Duodenal mucosa (tissue), 2 donors: ENCODE results near the gene FAM13B.

ENCODE experiments used
- H3K27ac ChIP-seq: one replicate; pipeline ENCODE4 v1.7.0; 2013; ENCODE audit warnings: low read depth, low read length
- H3K27me3 ChIP-seq, 2 donors: one replicate each; pipeline ENCODE4 v1.7.0; 2013; ENCODE audit warnings: low read length in 2 of 2, control low read depth in 1 of 2; ENCODE audit not compliant: insufficient read depth in 2 of 2, control insufficient read depth in 1 of 2
- H3K36me3 ChIP-seq, 2 donors: one replicate each; pipeline ENCODE4 v1.7.0; 2013; ENCODE audit warnings: low read length in 2 of 2, control low read depth in 1 of 2; ENCODE audit not compliant: insufficient read depth in 2 of 2, control insufficient read depth in 1 of 2
- H3K4me1 ChIP-seq, 2 donors: one replicate each; pipeline ENCODE4 v1.7.0; 2013; ENCODE audit warnings: low read length in 2 of 2, control low read depth in 1 of 2; ENCODE audit not compliant: insufficient read depth in 2 of 2, control insufficient read depth in 1 of 2
- H3K4me3 ChIP-seq, 2 donors: one replicate each; pipeline ENCODE4 v1.7.0; 2013; ENCODE audit warnings: low read length in 2 of 2, low read depth in 1 of 2
- H3K9ac ChIP-seq, 2 donors: one replicate each; pipeline ENCODE4 v1.7.0; 2013; ENCODE audit warnings: low read length in 2 of 2, low read depth in 1 of 2
- H3K9me3 ChIP-seq, 2 donors: one replicate each; pipeline ENCODE4 v1.7.0; 2013; ENCODE audit warnings: low read length in 2 of 2, control low read depth in 1 of 2; ENCODE audit not compliant: control insufficient read depth in 1 of 2

Gene FAM13B

GRCh38 chr5:137888863-137889759 is 143.8 kb downstream of the FAM13B start, which contains the start of gene PKD2L2:
Gene PKD2L2, plus strand, starts transcription at chr5:137889457. Its CDS starts 35 bp downstream, at chr5:137889492.
- H3K36me3 ChIP-seq = no peaks in the 10 kb centered on the region
- H3K4me3 ChIP-seq = peak within 1 kb of the TSS; percentile 72 to 73
- H3K9me3 ChIP-seq = no peaks in the 10 kb centered on the region
- peak within 1 kb of the TSS; percentile 70 to 73 for H3K9ac ChIP-seq
- H3K4me1 ChIP-seq = peaks cover 0 to 4% of the 10 kb centered on the region in 2 donors
- peak within 1 kb of the TSS; percentile 73 for H3K27ac ChIP-seq
- H3K27me3 ChIP-seq = no peaks in the 10 kb centered on the region

GRCh38 chr5:137888466-137888862 is 144.4 kb downstream of the FAM13B start:
- no peaks in the 10 kb centered on the region for H3K36me3 ChIP-seq
- peaks cover 0 to 4% of the 10 kb centered on the region in 2 donors for H3K4me1 ChIP-seq
- peak overlapping the region; percentile 72 to 73 for H3K4me3 ChIP-seq
- H3K27me3 ChIP-seq = no peaks in the 10 kb centered on the region
- no peaks in the 10 kb centered on the region for H3K9me3 ChIP-seq
- peak overlapping the region; percentile 70 to 73 for H3K9ac ChIP-seq
- H3K27ac ChIP-seq = no peak overlapping the region
